ENCODE results near the gene GRIK4. TPM values are rescaled to one million over a fixed set of nuclear protein-coding genes. Genes with fewer than 3 reads are reported as not detected.

GRIK4 gene
- total and polyA plus RNA-seq, 2 donors (not counting 1 experiment from before 2014, with no cell fraction given): 0.12 to 0.27 TPM

- Histone ChIP-seq H3K4me1 (ENCODE audit: control insufficient read depth in 2 of 2, insufficient read depth in 2 of 2, low read length in 2 of 2) (peaks cover 11 to 17% of the 10 kb centered on the region in 2 donors), H3K4me2 (replicated peaks; ENCODE audit: low read depth, low read length, poor library complexity, severe bottlenecking) (no peak overlapping the region), H3K9me3 (ENCODE audit: control extremely low read depth in 1 of 3, control insufficient read depth in 2 of 3, insufficient read depth in 1 of 3, low read length in 2 of 3) (peaks cover 0 to 31% (median 9%) of the 10 kb centered on the region in 3 donors), H3K27me3 (replicated peaks in 1 of 4; ENCODE audit: control extremely low read depth in 1 of 4, control insufficient read depth in 3 of 4, insufficient read depth in 4 of 4, low read length in 3 of 4) (no peaks in the 10 kb centered on the region), H3K9ac (ENCODE audit: low read length) (no peak overlapping the region), H3K4me3 (ENCODE audit: control extremely low read depth in 1 of 5, extremely low read depth in 1 of 5, insufficient read depth in 1 of 5, low read depth in 2 of 5, low read length in 4 of 5) (no peak overlapping the region), H3K36me3 (replicated peaks in 1 of 2; ENCODE audit: control extremely low read depth in 1 of 2, control insufficient read depth in 1 of 2, extremely low read depth in 1 of 2, insufficient read depth in 2 of 2, low read length in 1 of 2) (no peaks in the 10 kb centered on the region), H2AFZ (ENCODE audit: insufficient read depth, low read depth, low read length, poor library complexity, severe bottlenecking) (no peak overlapping the region), H3K27ac (ENCODE audit: low read length in 2 of 2) (no peak overlapping the region), H3K79me2 (ENCODE audit: control insufficient read depth, insufficient read depth, low read length) (no peaks in the 10 kb centered on the region), H4K20me1 (ENCODE audit: control insufficient read depth, insufficient read depth, low read length, poor library complexity, severe bottlenecking) (no peaks in the 10 kb centered on the region)
- intact Hi-C loops (cut with micrococcal nuclease): no loop called here
- Mint-ChIP-seq H3K27me3 (peaks cover 3% of the 10 kb centered on the region), H3K9me3 (ENCODE audit: insufficient read depth) (no peaks in the 10 kb centered on the region), H3K27ac (no peak overlapping the region), H3K4me3 (no peak overlapping the region), H3K4me1 (peaks cover 21% of the 10 kb centered on the region)
- ChIA-PET CTCF (interaction anchor here (0.9 kb wide), 1 partner anchor 23 kb away, joined by 3 read pairs; no protein-coding TSS in a partner anchor), POLR2A (no interaction called here)
- TF ChIP-seq EZH2 (IDR thresholded peaks at IDR 0.05; ENCODE audit: borderline replicate concordance, insufficient read depth, low read depth, low read length, poor library complexity, severe bottlenecking) (no peak), CTCF (IDR thresholded peaks at IDR 0.05) (no peak)
- ATAC-seq (ENCODE audit: low read depth) (no peak), DNase-seq (no peak)
- WGBS (ENCODE audit: insufficient coverage): 83% methylated on average over 1 of the region's 2 CpGs
Measured at GRCh38 chr11:120707663-120708062, 196.1 kb downstream of the GRIK4 start.

- H3K79me2 ChIP-seq (ENCODE audit: control insufficient read depth, insufficient read depth, low read length): no peaks in the 10 kb centered on the region
- Mint-ChIP-seq H3K4me1 (peaks cover 11% of the 10 kb centered on the region), H3K27me3 (peaks cover 3% of the 10 kb centered on the region), H3K9me3 (ENCODE audit: insufficient read depth) (no peaks in the 10 kb centered on the region), H3K4me3 (no peak overlapping the region), H3K27ac (no peak overlapping the region)
- no peak for TF ChIP-seq CTCF (IDR thresholded peaks at IDR 0.05)
- TF ChIP-seq EZH2 (IDR thresholded peaks at IDR 0.05; ENCODE audit: borderline replicate concordance, insufficient read depth, low read depth, low read length, poor library complexity, severe bottlenecking): no peak
- H2AFZ ChIP-seq (ENCODE audit: insufficient read depth, low read depth, low read length, poor library complexity, severe bottlenecking): no peak overlapping the region
- intact Hi-C loops (cut with micrococcal nuclease): no loop called here
- no peak for DNase-seq
- H3K9ac ChIP-seq (ENCODE audit: low read length): no peak overlapping the region
- ChIA-PET POLR2A (no interaction called here), CTCF (no interaction called here)
- H3K27me3 ChIP-seq (replicated peaks in 1 of 4; ENCODE audit: control extremely low read depth in 1 of 4, control insufficient read depth in 3 of 4, insufficient read depth in 4 of 4, low read length in 3 of 4): no peaks in the 10 kb centered on the region
- WGBS (ENCODE audit: insufficient coverage): 97% methylated on average over 8 of the region's 11 CpGs
- H3K9me3 ChIP-seq (ENCODE audit: control extremely low read depth in 1 of 3, control insufficient read depth in 2 of 3, insufficient read depth in 1 of 3, low read length in 2 of 3): peaks cover 0 to 31% (median 9%) of the 10 kb centered on the region in 3 donors
- H3K27ac ChIP-seq (ENCODE audit: low read length in 2 of 2): no peak overlapping the region
- no peak overlapping the region for H3K4me2 ChIP-seq (replicated peaks; ENCODE audit: low read depth, low read length, poor library complexity, severe bottlenecking)
- peaks cover 1 to 7% of the 10 kb centered on the region in 2 donors for H3K4me1 ChIP-seq (ENCODE audit: control insufficient read depth in 2 of 2, insufficient read depth in 2 of 2, low read length in 2 of 2)
- ATAC-seq (ENCODE audit: low read depth): no peak
- no peaks in the 10 kb centered on the region for H4K20me1 ChIP-seq (ENCODE audit: control insufficient read depth, insufficient read depth, low read length, poor library complexity, severe bottlenecking)
- H3K36me3 ChIP-seq (replicated peaks in 1 of 2; ENCODE audit: control extremely low read depth in 1 of 2, control insufficient read depth in 1 of 2, extremely low read depth in 1 of 2, insufficient read depth in 2 of 2, low read length in 1 of 2): no peaks in the 10 kb centered on the region
- H3K4me3 ChIP-seq (ENCODE audit: control extremely low read depth in 1 of 5, extremely low read depth in 1 of 5, insufficient read depth in 1 of 5, low read depth in 2 of 5, low read length in 4 of 5): no peak overlapping the region
Measured at GRCh38 chr11:120708511-120709183, 197.1 kb downstream of the GRIK4 start.
